ENCODE results near the gene FARS2. TPM values are rescaled to one million over a fixed set of nuclear protein-coding genes. Genes with fewer than 3 reads are reported as not detected.

The FARS2 gene
- polyA plus RNA-seq, 1 of the 3 experiments (the other 2 are of a cell fraction): 12.5 TPM

- H3F3A ChIP-seq (replicated peaks; ENCODE audit: insufficient read depth): peaks cover 9% of the 10 kb centered on the region
- no peak overlapping the region for H3K4me3 ChIP-seq (ENCODE audit: low read depth in 2 of 2, low read length in 1 of 2)
- no peak overlapping the region for H3K4me2 ChIP-seq
- no peaks in the 10 kb centered on the region for H3K9me2 ChIP-seq
- H3K4me1 ChIP-seq (ENCODE audit: control insufficient read depth in 1 of 2, insufficient read depth in 2 of 2, low read depth in 1 of 2, low read length in 1 of 2): peaks cover 6 to 7% of the 10 kb centered on the region in 2 experiments; a peak in 3 of 4 replicates
- 0 out of 2 replicates have a peak, but pooled peaks cover 3% of the 10 kb centered on the region for H4K20me1 ChIP-seq (ENCODE audit: insufficient read depth)
- H3K36me3 ChIP-seq (replicated peaks in 1 of 2; ENCODE audit: control insufficient read depth in 1 of 2, insufficient read depth in 2 of 2, low read length in 1 of 2): no peaks in the 10 kb centered on the region
- H3K9ac ChIP-seq: no peak overlapping the region
- no peaks in the 10 kb centered on the region for H3K9me3 ChIP-seq
- no peak for DNase-seq
- CTCF ChIA-PET: interaction anchor here (1.0 kb wide), 1 partner anchor 13 kb away, joined by 3 read pairs; no protein-coding TSS in a partner anchor
- H3K27ac ChIP-seq (ENCODE audit: low read depth in 2 of 2, low read length in 1 of 2): no peak overlapping the region
- no peaks in the 10 kb centered on the region for H3K79me2 ChIP-seq (ENCODE audit: insufficient read depth)
- H3K27me3 ChIP-seq (ENCODE audit: insufficient read depth): no peaks in the 10 kb centered on the region
- 89% methylated on average over 1 of the region's 1 CpG for WGBS (ENCODE audit: low lambda C conversion rate)
- TF ChIP-seq RAD21 (IDR thresholded peaks at IDR 0.05; ENCODE audit: low read length) (no peak), FOXJ3 (CRISPR knock-in tag; IDR thresholded peaks at IDR 0.05) (no peak), POLR2AphosphoS5 (IDR thresholded peaks at IDR 0.05; ENCODE audit: low read depth, low read length) (no peak), YY1 (IDR thresholded peaks at IDR 0.05; ENCODE audit: low read depth) (no peak), TEAD4 (IDR thresholded peaks at IDR 0.05; ENCODE audit: borderline replicate concordance, insufficient read depth) (no peak), CHD2 (IDR thresholded peaks at IDR 0.05; ENCODE audit: low read length, partially characterized antibody) (no peak), REST (IDR thresholded peaks at IDR 0.05; ENCODE audit: low read depth, low read length) (no peak), NFIC (IDR thresholded peaks at IDR 0.05; ENCODE audit: borderline replicate concordance) (no peak), RFX5 (IDR thresholded peaks at IDR 0.05; ENCODE audit: low read length) (no peak)
- POLR2A ChIA-PET: no interaction called here
- no peak overlapping the region for H2AFZ ChIP-seq (ENCODE audit: low read depth)
These were observed 96.2 kb downstream of the FARS2 start for GRCh38 chr6:5357486-5357885.

DNA sequence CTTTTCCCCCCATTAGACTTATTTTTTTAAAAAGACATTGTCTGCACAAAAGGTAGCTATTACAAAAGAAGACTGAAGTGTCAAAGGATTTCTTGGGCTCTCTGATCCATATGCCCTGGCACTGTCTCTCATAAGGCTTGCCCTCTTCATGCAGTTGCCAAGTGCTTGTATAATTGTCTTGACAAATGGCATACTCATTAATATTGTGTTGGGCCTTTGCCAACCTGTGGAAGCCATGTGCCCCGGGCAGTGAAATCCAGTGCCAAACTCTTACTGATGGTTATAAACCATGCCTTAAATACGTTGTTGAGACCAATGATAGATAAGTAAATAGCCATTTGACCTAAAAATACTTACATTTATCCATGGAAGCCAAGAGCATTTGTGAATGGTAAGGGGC lies 98.1 kb downstream of the FARS2 start:
- no peak overlapping the region for H3K4me3 ChIP-seq (ENCODE audit: low read depth in 2 of 2, low read length in 1 of 2)
- no peaks in the 10 kb centered on the region for H3K27me3 ChIP-seq (ENCODE audit: insufficient read depth)
- 0 out of 4 replicates have a peak overlapping the region, but pooled peaks of 1 of the 2 experiments have one; percentile 39 for H3K27ac ChIP-seq (ENCODE audit: low read depth in 2 of 2, low read length in 1 of 2)
- H3K9ac ChIP-seq: no peak overlapping the region
- no peaks in the 10 kb centered on the region for H3K9me2 ChIP-seq
- H2AFZ ChIP-seq (ENCODE audit: low read depth): no peak overlapping the region
- no peak overlapping the region for H3K4me2 ChIP-seq
- H3K36me3 ChIP-seq (replicated peaks in 1 of 2; ENCODE audit: control insufficient read depth in 1 of 2, insufficient read depth in 2 of 2, low read length in 1 of 2): no peaks in the 10 kb centered on the region
- CTCF ChIA-PET: interaction anchor here (1.3 kb wide), 1 partner anchor 33 kb away, joined by 3 read pairs; no protein-coding TSS in a partner anchor
- POLR2A ChIA-PET: no interaction called here
- peaks cover 9% of the 10 kb centered on the region for H3F3A ChIP-seq (replicated peaks; ENCODE audit: insufficient read depth)
- no peaks in the 10 kb centered on the region for H3K9me3 ChIP-seq
- TF ChIP-seq EP300 (IDR thresholded peaks at IDR 0.05; ENCODE audit: borderline replicate concordance in 1 of 2, low read depth in 1 of 2, low read length in 1 of 2) (0 out of 4 replicates have a peak, but pooled peaks of 1 of the 2 experiments have one; percentile 35), GATA2 (CRISPR knock-in tag; IDR thresholded peaks at IDR 0.05) (peak; percentile 17; the same call in 1 of the 2 replicates), RCOR1 (IDR thresholded peaks at IDR 0.05; ENCODE audit: low read length) (0 out of 2 replicates have a peak, but pooled peaks have one; percentile 43), CHD2 (IDR thresholded peaks at IDR 0.05; ENCODE audit: low read length, partially characterized antibody) (peak; percentile 55), SIN3A (IDR thresholded peaks at IDR 0.05; ENCODE audit: borderline replicate concordance, low read depth, low read length) (no peak), PBX3 (IDR thresholded peaks at IDR 0.05) (no peak)
- H4K20me1 ChIP-seq (ENCODE audit: insufficient read depth): 0 out of 2 replicates have a peak, but pooled peaks cover 3% of the 10 kb centered on the region
- peak; percentile 42 for DNase-seq
- 41% methylated on average over 2 of the region's 2 CpGs for whole genome bisulfite sequencing (ENCODE audit: low lambda C conversion rate)
- peaks cover 8% of the 10 kb centered on the region; the same call in 1 of the 2 replicates for H3K79me2 ChIP-seq (ENCODE audit: insufficient read depth)
- H3K4me1 ChIP-seq (ENCODE audit: control insufficient read depth in 1 of 2, insufficient read depth in 2 of 2, low read depth in 1 of 2, low read length in 1 of 2): peaks cover 6 to 7% of the 10 kb centered on the region in 2 experiments; a peak in 3 of 4 replicates
